T-cell (primary cell): ENCODE data around the gene FRRS1L. TPM values are rescaled to one million over a fixed set of nuclear protein-coding genes. Genes with fewer than 3 reads are reported as not detected.
"Not testable (repeated sequence)": the region's sequence is repeated elsewhere in the genome, so short reads cannot be mapped to it uniquely, and the experiment has no call there.

Source experiments
- ATAC-seq, 4 experiments: fragments of 200-7000 bp in 3 of 4; fragments of 150-1000 bp in 1 of 4; cut with Tn5 transposase; replicated peaks in 1 of 4; 1 replicate in 3 of 4; 2 replicates in 1 of 4; pipeline ENCODE4 v1.10.0; 2021; ENCODE audit warnings: moderate library complexity in 3 of 4, mild to moderate bottlenecking in 2 of 4, moderate number of reproducible peaks in 1 of 4
- CTCF ChIA-PET, 2 donors: fragments of 300-600 bp; sonication (Branson Sonifier 250); formaldehyde crosslinking; loops; one replicate each; lab custom pipeline; 2022; ENCODE audit warnings: antibody characterized with exemption in 2 of 2; lab: Charles Lee
- POLR2A ChIA-PET, 2 donors: fragments of 300-600 bp; sonication (Branson Sonifier 250); formaldehyde crosslinking; loops; one replicate each; lab custom pipeline; 2022; ENCODE audit warnings: antibody characterized with exemption in 2 of 2; lab: Charles Lee
- DNase-seq, 35 experiments: peaks; one replicate each; pipeline versions ENCODE4 v3.0.0 to v3.0.0-alpha.2; 2013 to 2023
- H3K27ac ChIP-seq: one replicate; pipeline ENCODE4 v1.5.1; 2013; ENCODE audit warnings: low read length
- H3K27me3 ChIP-seq, 2 experiments: replicated peaks in 1 of 2; 1 replicate in 1 of 2; 2 replicates in 1 of 2; pipeline versions ENCODE4 v1.6.1 to v1.7.0; 2013; ENCODE audit warnings: low read length in 1 of 2, mixed read lengths in 1 of 2; ENCODE audit not compliant: control insufficient read depth in 2 of 2, insufficient read depth in 2 of 2; ENCODE audit errors: extremely low read depth in 1 of 2
- H3K36me3 ChIP-seq, 2 donors: 1 replicate in 1 of 2; 2 replicates in 1 of 2; pipeline versions ENCODE4 v1.6.1 to v1.7.0; 2013; ENCODE audit warnings: low read length in 1 of 2; ENCODE audit not compliant: control insufficient read depth in 2 of 2, insufficient read depth in 1 of 2; ENCODE audit errors: extremely low read depth in 1 of 2
- H3K4me1 ChIP-seq, 2 experiments: 1 replicate in 1 of 2; 2 replicates in 1 of 2; pipeline versions ENCODE4 v1.6.1 to v1.7.0; 2013; ENCODE audit warnings: low read length in 2 of 2, mixed read lengths in 1 of 2; ENCODE audit not compliant: insufficient read depth in 2 of 2, control insufficient read depth in 1 of 2; ENCODE audit errors: extremely low read depth in 1 of 2
- H3K4me3 ChIP-seq, 2 donors: 1 replicate in 1 of 2; 2 replicates in 1 of 2; pipeline versions ENCODE4 v1.5.1 to v1.7.0; 2013; ENCODE audit warnings: mild to moderate bottlenecking in 2 of 2, low read length in 1 of 2, moderate library complexity in 1 of 2; ENCODE audit not compliant: control insufficient read depth in 1 of 2; ENCODE audit errors: extremely low read depth in 1 of 2
- H3K9me3 ChIP-seq: 2 replicates; pipeline ENCODE4 v1.7.0; 2013
- H3K27ac Mint-ChIP-seq, 2 donors: one replicate each; pipeline ENCODE4 v1.8.0; 2020 to 2021; ENCODE audit warnings: mild to moderate bottlenecking in 2 of 2, mixed read lengths in 2 of 2
- H3K27me3 Mint-ChIP-seq, 2 donors: one replicate each; pipeline ENCODE4 v1.8.0; 2021 to 2022; ENCODE audit warnings: mixed read lengths in 2 of 2
- H3K36me3 Mint-ChIP-seq: one replicate; pipeline ENCODE4 v1.8.0; 2021; ENCODE audit warnings: mixed read lengths
- H3K4me1 Mint-ChIP-seq, 3 donors: one replicate each; pipeline ENCODE4 v1.8.0; 2020 to 2022; ENCODE audit warnings: mixed read lengths in 3 of 3, mild to moderate bottlenecking in 1 of 3
- H3K4me3 Mint-ChIP-seq, 3 donors: one replicate each; pipeline ENCODE4 v1.8.0; 2020 to 2022; ENCODE audit warnings: mild to moderate bottlenecking in 3 of 3, mixed read lengths in 3 of 3, moderate library complexity in 3 of 3
- H3K9me3 Mint-ChIP-seq, 3 donors: one replicate each; pipeline ENCODE4 v1.8.0; 2020 to 2022; ENCODE audit warnings: mixed read lengths in 3 of 3
- WGBS: methylation state at CpG from one replicate; pipeline ENCODE4 v1.1.5; 2013; ENCODE audit warnings: missing lambda C conversion rate; ENCODE audit not compliant: insufficient coverage; 5-methylcytosine and 5-hydroxymethylcytosine counted together
- total RNA-seq, 35 experiments: library from RNA in 6 of 35; stranded (reverse) in 6 of 35; fragments of 120-200 nt in 1 of 35; gene quantifications; one replicate each; pipeline versions ENCODE4 v1.2.1 to v1.2.4 and lab custom pipeline; 2013 to 2026

The FRRS1L gene
- total RNA-seq, 5 donors from 2014 or later (not counting 1 experiment from before 2014, with no cell fraction given), result 0.03 TPM; not detected in 4

GRCh38 chr9:109132567-109133021, 34.5 kb downstream of the FRRS1L start:
- no peaks in the 10 kb centered on the region for H3K4me1 ChIP-seq

GRCh38 chr9:109129470-109130197, 37.4 kb downstream of the FRRS1L start:
- POLR2A ChIA-PET, result interaction anchor here in 1 of 2 donors (0.6 kb wide), 1 partner anchor 319 kb away, joined by 3 read pairs; no protein-coding TSS in a partner anchor
- ATAC-seq, result no peak
- H3K4me3 Mint-ChIP-seq, result no peak overlapping the region

More at GRCh38 chr9:109132567-109133021, 34.5 kb downstream of the FRRS1L start:
- DNase-seq (no peak), ATAC-seq (no peak)
- H3K27ac ChIP-seq, result no peak overlapping the region
- POLR2A ChIA-PET, result no interaction called here
- CTCF ChIA-PET, result no interaction called here
- no peaks in the 10 kb centered on the region for H3K36me3 Mint-ChIP-seq
- H3K4me3 ChIP-seq, result no peak overlapping the region
- H3K9me3 ChIP-seq, result no peaks in the 10 kb centered on the region
- H3K4me1 Mint-ChIP-seq, result peaks cover 0 to 4% (median 3%) of the 10 kb centered on the region in 3 donors
- H3K27me3 ChIP-seq, result no peaks in the 10 kb centered on the region
- no CpG with 5 or more reads among the region's 2 CpGs for WGBS
- H3K27me3 Mint-ChIP-seq, result peaks cover 0 to 3% of the 10 kb centered on the region in 2 donors
- no peaks in the 10 kb centered on the region for H3K9me3 Mint-ChIP-seq
- H3K36me3 ChIP-seq, result no peaks in the 10 kb centered on the region
- H3K4me3 Mint-ChIP-seq, result no peak overlapping the region
- no peak overlapping the region for H3K27ac Mint-ChIP-seq

GRCh38 chr9:109126671-109127070, 40.4 kb downstream of the FRRS1L start:
- H3K27ac ChIP-seq, H3K27ac Mint-ChIP-seq, POLR2A ChIA-PET, H3K9me3 ChIP-seq, H3K4me1 ChIP-seq, DNase-seq, H3K4me3 Mint-ChIP-seq, H3K27me3 ChIP-seq, H3K36me3 Mint-ChIP-seq, H3K4me3 ChIP-seq, CTCF ChIA-PET, H3K36me3 ChIP-seq, H3K9me3 Mint-ChIP-seq, H3K27me3 Mint-ChIP-seq, ATAC-seq, H3K4me1 Mint-ChIP-seq: not testable (repeated sequence)
- 70% methylated on average over 2 of the region's 4 CpGs for WGBS

More at GRCh38 chr9:109129470-109130197, 37.4 kb downstream of the FRRS1L start:
- Histone ChIP-seq H3K9me3 (no peaks in the 10 kb centered on the region), H3K4me3 (no peak overlapping the region), H3K4me1 (no peaks in the 10 kb centered on the region), H3K36me3 (no peaks in the 10 kb centered on the region), H3K27me3 (no peaks in the 10 kb centered on the region), H3K27ac (no peak overlapping the region)
- no peaks in the 10 kb centered on the region for H3K9me3 Mint-ChIP-seq
- H3K36me3 Mint-ChIP-seq, result no peaks in the 10 kb centered on the region
- peaks cover 0 to 4% (median 3%) of the 10 kb centered on the region in 3 donors for H3K4me1 Mint-ChIP-seq
- H3K27me3 Mint-ChIP-seq, result no peaks in the 10 kb centered on the region
- WGBS, result 100% methylated on average over 1 of the region's 6 CpGs
- DNase-seq, result no peak
- CTCF ChIA-PET, result interaction anchor here (0.6 kb wide), 2 partner anchors 23 to 94 kb away, joined by 3 to 6 read pairs; no protein-coding TSS in a partner anchor
- H3K27ac Mint-ChIP-seq, result no peak overlapping the region

- Mint-ChIP-seq H3K9me3 (no peaks in the 10 kb centered on the region), H3K36me3 (no peaks in the 10 kb centered on the region), H3K27me3 (no peaks in the 10 kb centered on the region), H3K27ac (no peak overlapping the region), H3K4me3 (no peak overlapping the region), H3K4me1 (peaks cover 5 to 6% (median 6%) of the 10 kb centered on the region in 3 donors)
- ATAC-seq, result no peak
- no peaks in the 10 kb centered on the region for H3K36me3 ChIP-seq
- no peak overlapping the region for H3K4me3 ChIP-seq
- H3K27ac ChIP-seq, result no peak overlapping the region
- POLR2A ChIA-PET, result no interaction called here
- peaks cover 0 to 8% of the 10 kb centered on the region in 2 experiments for H3K4me1 ChIP-seq
- no peaks in the 10 kb centered on the region for H3K27me3 ChIP-seq
- no peak for DNase-seq
- no peaks in the 10 kb centered on the region for H3K9me3 ChIP-seq
- no CpG with 5 or more reads among the region's 2 CpGs for WGBS
- CTCF ChIA-PET, result no interaction called here
These were observed 42.9 kb downstream of the FRRS1L start for GRCh38 chr9:109124121-109124520.

- H3K4me3 ChIP-seq, result no peak overlapping the region
- H3K36me3 Mint-ChIP-seq, result no peaks in the 10 kb centered on the region
- H3K4me1 ChIP-seq, result peaks cover 5 to 18% of the 10 kb centered on the region in 2 experiments
- WGBS, result 88% methylated on average over 8 of the region's 12 CpGs
- DNase-seq, result no peak
- POLR2A ChIA-PET, result no interaction called here
- no peak overlapping the region for H3K4me3 Mint-ChIP-seq
- no peaks in the 10 kb centered on the region for H3K9me3 ChIP-seq
- H3K27ac Mint-ChIP-seq, result no peak overlapping the region
- no peak for ATAC-seq
- H3K36me3 ChIP-seq, result no peaks in the 10 kb centered on the region
- no peaks in the 10 kb centered on the region for H3K9me3 Mint-ChIP-seq
- CTCF ChIA-PET, result no interaction called here
- no peak overlapping the region for H3K27ac ChIP-seq
- H3K27me3 Mint-ChIP-seq, result no peaks in the 10 kb centered on the region
- no peaks in the 10 kb centered on the region for H3K27me3 ChIP-seq
- peaks cover 10 to 15% (median 12%) of the 10 kb centered on the region in 3 donors for H3K4me1 Mint-ChIP-seq
These were observed 44.1 kb downstream of the FRRS1L start for GRCh38 chr9:109122726-109123621.

- no peak overlapping the region for H3K4me3 Mint-ChIP-seq
- H3K27ac Mint-ChIP-seq, result no peak overlapping the region
- no peak for ATAC-seq
- DNase-seq, result no peak
- CTCF ChIA-PET, result no interaction called here
- no peaks in the 10 kb centered on the region for H3K9me3 ChIP-seq
- H3K27me3 Mint-ChIP-seq, result no peaks in the 10 kb centered on the region
- H3K27ac ChIP-seq, result no peak overlapping the region
- H3K4me3 ChIP-seq, result no peak overlapping the region
- H3K4me1 Mint-ChIP-seq, result peaks cover 25 to 32% (median 28%) of the 10 kb centered on the region in 3 donors
- H3K36me3 ChIP-seq, result no peaks in the 10 kb centered on the region
- 95% methylated on average over 6 of the region's 11 CpGs for WGBS
- peaks cover 8% of the 10 kb centered on the region for H3K36me3 Mint-ChIP-seq
- H3K4me1 ChIP-seq, result peaks cover 12 to 32% of the 10 kb centered on the region in 2 experiments
- POLR2A ChIA-PET, result no interaction called here
- H3K9me3 Mint-ChIP-seq, result no peaks in the 10 kb centered on the region
- no peaks in the 10 kb centered on the region for H3K27me3 ChIP-seq
These were observed 45.7 kb downstream of the FRRS1L start for GRCh38 chr9:109121232-109121796.
